ENCODE measurements around the gene ATXN7. TPM values are rescaled to one million over a fixed set of nuclear protein-coding genes. Genes with fewer than 3 reads are reported as not detected.

Gene ATXN7
- total RNA-seq, 1 experiment from 2014 or later: 11.3 TPM

DNA sequence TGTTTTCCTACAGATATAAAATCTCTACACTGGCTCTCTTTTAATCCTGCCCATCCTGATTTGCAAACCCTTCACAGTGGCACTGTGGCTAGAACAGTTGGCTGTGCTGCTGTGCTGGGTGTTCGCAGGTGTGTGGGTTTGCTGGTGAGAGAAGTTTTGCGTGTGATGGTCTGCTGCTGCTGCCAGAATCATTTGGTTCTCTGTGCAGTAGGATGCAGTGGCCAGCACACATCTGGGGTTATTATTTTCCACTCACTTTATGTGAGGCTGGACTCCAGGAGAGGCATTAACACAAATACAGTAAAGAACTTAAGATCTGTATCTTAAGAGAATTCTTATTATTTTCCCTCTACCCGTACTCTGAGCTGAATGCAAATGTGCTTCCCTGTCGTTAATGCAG is 175.7 kb downstream of the ATXN7 start:
- Histone ChIP-seq H3K27me3 (replicated peaks; ENCODE audit: insufficient read depth, low read depth, low read length, poor library complexity) (no peaks in the 10 kb centered on the region), H3K27ac (ENCODE audit: low read depth, low read length, poor library complexity, severe bottlenecking) (no peak overlapping the region), H3K4me3 (ENCODE audit: low read depth, low read length, poor library complexity, severe bottlenecking) (no peak overlapping the region), H3K4me1 (ENCODE audit: insufficient read depth, low read length, poor library complexity, severe bottlenecking) (no peaks in the 10 kb centered on the region), H3K9me3 (ENCODE audit: low read depth, low read length, poor library complexity, severe bottlenecking) (no peaks in the 10 kb centered on the region), H3K36me3 (ENCODE audit: insufficient read depth, low read length, poor library complexity, severe bottlenecking) (no peaks in the 10 kb centered on the region)
- intact Hi-C loops (cut with micrococcal nuclease; ENCODE audit: unreplicated experiment): no loop called here
- POLR2A ChIA-PET (ENCODE audit: low non-redundant PET): no interaction called here
- CTCF ChIA-PET: no interaction called here
- TF ChIP-seq EZH2 (IDR thresholded peaks at IDR 0.05; ENCODE audit: borderline replicate concordance, low read depth, low read length, poor library complexity, severe bottlenecking) (no peak), CTCF (conservative IDR thresholded peaks at IDR 0.05; ENCODE audit: low read depth, low read length) (no peak)
- no peak for DNase-seq (ENCODE audit: low spot score)
- BruUV-seq (replicated peaks): no TSS peak

DNA sequence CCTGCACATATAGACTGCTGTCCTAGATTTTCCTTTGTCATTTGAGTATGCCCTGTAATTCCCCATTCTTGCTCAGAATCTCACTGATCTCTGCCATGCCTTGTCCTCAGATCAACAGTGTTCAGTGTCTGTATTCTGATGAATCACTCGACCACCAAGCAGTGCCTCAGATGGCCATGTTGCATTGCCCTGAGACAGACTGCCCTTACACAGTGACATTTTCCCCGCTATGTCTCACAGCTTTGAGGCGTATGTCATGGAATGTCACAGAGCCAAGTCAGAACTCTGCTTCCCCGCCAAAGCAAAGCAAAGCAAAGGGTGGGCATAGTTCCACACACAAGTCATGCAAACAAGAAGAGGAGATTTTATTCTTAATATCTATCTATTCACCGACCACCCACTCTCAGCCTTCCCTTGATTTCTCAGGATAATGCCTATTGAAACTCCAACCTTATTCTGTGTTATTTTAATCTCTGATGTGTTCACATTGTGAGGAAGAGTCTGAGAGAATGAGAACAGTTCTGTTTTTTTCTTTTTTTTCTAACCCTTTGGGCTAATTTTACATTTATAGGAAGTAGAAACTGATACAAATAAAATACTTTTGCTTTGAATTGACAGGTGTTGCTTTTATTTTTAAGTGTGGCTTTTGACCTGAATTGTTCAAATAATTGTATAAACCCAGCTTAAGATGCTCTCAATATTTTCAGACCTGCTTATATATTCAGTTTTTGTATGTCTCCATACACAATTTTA is 176.5 kb downstream of the ATXN7 start:
- H3K27me3 ChIP-seq (replicated peaks; ENCODE audit: insufficient read depth, low read depth, low read length, poor library complexity): no peaks in the 10 kb centered on the region
- TF ChIP-seq CTCF (conservative IDR thresholded peaks at IDR 0.05; ENCODE audit: low read depth, low read length): no peak
- TF ChIP-seq EZH2 (IDR thresholded peaks at IDR 0.05; ENCODE audit: borderline replicate concordance, low read depth, low read length, poor library complexity, severe bottlenecking): no peak
- no peak overlapping the region for H3K4me3 ChIP-seq (ENCODE audit: low read depth, low read length, poor library complexity, severe bottlenecking)
- BruUV-seq (replicated peaks): no TSS peak
- no peaks in the 10 kb centered on the region for H3K4me1 ChIP-seq (ENCODE audit: insufficient read depth, low read length, poor library complexity, severe bottlenecking)
- DNase-seq (ENCODE audit: low spot score): no peak
- intact Hi-C loops (cut with micrococcal nuclease; ENCODE audit: unreplicated experiment): no loop called here
- no peaks in the 10 kb centered on the region for H3K36me3 ChIP-seq (ENCODE audit: insufficient read depth, low read length, poor library complexity, severe bottlenecking)
- H3K9me3 ChIP-seq (ENCODE audit: low read depth, low read length, poor library complexity, severe bottlenecking): no peaks in the 10 kb centered on the region
- H3K27ac ChIP-seq (ENCODE audit: low read depth, low read length, poor library complexity, severe bottlenecking): no peak overlapping the region
- CTCF ChIA-PET: no interaction called here
- POLR2A ChIA-PET (ENCODE audit: low non-redundant PET): no interaction called here

DNA sequence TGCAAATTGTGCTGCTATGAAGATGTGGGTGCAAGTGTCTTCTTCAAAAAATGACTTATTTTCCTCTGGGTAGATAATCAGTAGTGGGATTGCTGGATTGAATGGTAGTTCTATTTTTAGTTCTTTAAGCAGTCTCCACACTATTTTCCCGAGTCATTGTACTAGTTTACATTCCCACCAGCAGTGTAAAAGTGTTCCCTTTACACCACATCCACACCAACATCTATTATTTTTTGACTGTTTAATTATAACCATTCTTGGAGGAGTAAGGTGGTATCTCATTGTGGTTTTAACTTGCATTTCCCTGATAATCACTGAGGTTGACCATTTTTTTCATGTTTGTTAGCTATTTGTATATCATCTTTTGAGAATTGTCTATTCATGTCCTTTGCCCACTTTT is 179.3 kb downstream of the ATXN7 start:
- H3K27me3 ChIP-seq (replicated peaks; ENCODE audit: insufficient read depth, low read depth, low read length, poor library complexity): no peaks in the 10 kb centered on the region
- no peaks in the 10 kb centered on the region for H3K9me3 ChIP-seq (ENCODE audit: low read depth, low read length, poor library complexity, severe bottlenecking)
- H3K36me3 ChIP-seq (ENCODE audit: insufficient read depth, low read length, poor library complexity, severe bottlenecking): no peaks in the 10 kb centered on the region
- intact Hi-C loops (cut with micrococcal nuclease; ENCODE audit: unreplicated experiment): no loop called here
- H3K27ac ChIP-seq (ENCODE audit: low read depth, low read length, poor library complexity, severe bottlenecking): no peak overlapping the region
- no peak for DNase-seq (ENCODE audit: low spot score)
- H3K4me1 ChIP-seq (ENCODE audit: insufficient read depth, low read length, poor library complexity, severe bottlenecking): peaks cover 7% of the 10 kb centered on the region
- POLR2A ChIA-PET (ENCODE audit: low non-redundant PET): no interaction called here
- BruUV-seq (replicated peaks): no TSS peak
- CTCF ChIA-PET: no interaction called here
- H3K4me3 ChIP-seq (ENCODE audit: low read depth, low read length, poor library complexity, severe bottlenecking): no peak overlapping the region
- no peak for TF ChIP-seq EZH2 (IDR thresholded peaks at IDR 0.05; ENCODE audit: borderline replicate concordance, low read depth, low read length, poor library complexity, severe bottlenecking)

DNA sequence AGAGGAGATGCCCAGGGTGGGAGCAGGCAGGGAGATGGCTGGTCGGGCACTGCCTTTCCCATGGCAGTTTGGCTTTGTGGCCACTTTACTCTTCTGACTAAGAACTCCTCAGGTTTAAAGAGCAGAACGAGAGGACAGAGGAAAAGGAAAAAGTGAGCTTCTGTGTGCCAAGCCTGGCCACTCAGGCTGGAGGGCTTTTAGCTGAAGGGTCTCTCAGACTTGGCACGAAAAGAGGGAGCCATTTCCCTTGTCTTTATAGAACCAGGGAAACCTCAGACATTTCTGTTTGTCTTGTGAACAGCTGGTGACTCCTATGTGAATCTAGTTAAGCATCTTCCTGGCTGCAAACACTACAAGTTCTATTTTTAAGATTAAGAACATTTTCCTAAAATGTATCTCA is 182.9 kb downstream of the ATXN7 start:
- intact Hi-C loops (cut with micrococcal nuclease; ENCODE audit: unreplicated experiment): no loop called here
- POLR2A ChIA-PET (ENCODE audit: low non-redundant PET): no interaction called here
- no peak overlapping the region for H3K4me3 ChIP-seq (ENCODE audit: low read depth, low read length, poor library complexity, severe bottlenecking)
- no peak for DNase-seq (ENCODE audit: low spot score)
- no peaks in the 10 kb centered on the region for H3K9me3 ChIP-seq (ENCODE audit: low read depth, low read length, poor library complexity, severe bottlenecking)
- H3K27me3 ChIP-seq (replicated peaks; ENCODE audit: insufficient read depth, low read depth, low read length, poor library complexity): no peaks in the 10 kb centered on the region
- CTCF ChIA-PET: no interaction called here
- BruUV-seq (replicated peaks): no TSS peak
- TF ChIP-seq EZH2 (IDR thresholded peaks at IDR 0.05; ENCODE audit: borderline replicate concordance, low read depth, low read length, poor library complexity, severe bottlenecking): no peak
- no peak for TF ChIP-seq CTCF (conservative IDR thresholded peaks at IDR 0.05; ENCODE audit: low read depth, low read length)
- no peaks in the 10 kb centered on the region for H3K36me3 ChIP-seq (ENCODE audit: insufficient read depth, low read length, poor library complexity, severe bottlenecking)
- peaks cover 7% of the 10 kb centered on the region for H3K4me1 ChIP-seq (ENCODE audit: insufficient read depth, low read length, poor library complexity, severe bottlenecking)
- H3K27ac ChIP-seq (ENCODE audit: low read depth, low read length, poor library complexity, severe bottlenecking): no peak overlapping the region
